Measurements from ENCODE around the gene CEP44.
"Not testable (repeated sequence)": the region's sequence is repeated elsewhere in the genome, so short reads cannot be mapped to it uniquely, and the experiment has no call there.

CEP44 gene

GRCh38 chr4:174278467-174278866, 5.2 kb upstream of the CEP44 start:
- no peak for DNase-seq (ENCODE audit: low read depth in 3 of 3)

GRCh38 chr4:174279433-174280155, 4.1 kb upstream of the CEP44 start:
- DNase-seq (ENCODE audit: low read depth in 3 of 3): no peak

GRCh38 chr4:174281182-174281737, 2.5 kb upstream of the CEP44 start:
- DNase-seq (ENCODE audit: low read depth in 3 of 3): no peak

GRCh38 chr4:174281901-174282300, 1.8 kb upstream of the CEP44 start:
- DNase-seq (ENCODE audit: low read depth in 3 of 3): no peak

- peak; percentile 40 to 65 (median 50) for DNase-seq (ENCODE audit: low read depth in 3 of 3)
Observed at GRCh38 chr4:174282836-174283506, 740 bp upstream of the CEP44 start.

GRCh38 chr4:174284487-174284886, 776 bp downstream of the CEP44 start:
- no peak for DNase-seq (ENCODE audit: low read depth in 3 of 3)

GRCh38 chr4:174286870-174287269, 3.2 kb downstream of the CEP44 start:
- DNase-seq (ENCODE audit: low read depth in 3 of 3): no peak

GRCh38 chr4:174292473-174292872, 8.8 kb downstream of the CEP44 start:
- DNase-seq (ENCODE audit: low read depth in 3 of 3): no peak

GRCh38 chr4:174294641-174295040, 10.9 kb downstream of the CEP44 start:
- not testable (repeated sequence) for DNase-seq (ENCODE audit: low read depth in 3 of 3)

GRCh38 chr4:174295142-174295541, 11.4 kb downstream of the CEP44 start:
- DNase-seq (ENCODE audit: low read depth in 3 of 3): not testable (repeated sequence)

- no peak for DNase-seq (ENCODE audit: low read depth in 3 of 3)
Observed at GRCh38 chr4:174303687-174304086, 20.0 kb downstream of the CEP44 start.

GRCh38 chr4:174304664-174305063, 21.0 kb downstream of the CEP44 start:
- DNase-seq (ENCODE audit: low read depth in 3 of 3): no peak

GRCh38 chr4:174305961-174306360, 22.2 kb downstream of the CEP44 start:
- no peak for DNase-seq (ENCODE audit: low read depth in 3 of 3)

- no peak for DNase-seq (ENCODE audit: low read depth in 3 of 3)
Observed at GRCh38 chr4:174307694-174308093, 24.0 kb downstream of the CEP44 start.

- DNase-seq (ENCODE audit: low read depth in 3 of 3): no peak
Observed at GRCh38 chr4:174312993-174313392, 29.3 kb downstream of the CEP44 start.

- DNase-seq (ENCODE audit: low read depth in 3 of 3): no peak
Observed at GRCh38 chr4:174314274-174314673, 30.6 kb downstream of the CEP44 start.

- no peak for DNase-seq (ENCODE audit: low read depth in 3 of 3)
Observed at GRCh38 chr4:174314770-174315169, 31.1 kb downstream of the CEP44 start.

GRCh38 chr4:174316546-174316945, 32.8 kb downstream of the CEP44 start:
- DNase-seq (ENCODE audit: low read depth in 3 of 3): no peak

GRCh38 chr4:174316954-174317353, 33.2 kb downstream of the CEP44 start:
- DNase-seq (ENCODE audit: low read depth in 3 of 3): no peak

GRCh38 chr4:174317531-174317930, 33.8 kb downstream of the CEP44 start:
- no peak for DNase-seq (ENCODE audit: low read depth in 3 of 3)

GRCh38 chr4:174318829-174319764, 35.4 kb downstream of the CEP44 start:
- DNase-seq (ENCODE audit: low read depth in 3 of 3): no peak
